Sigmoid colon (tissue), 7 donors: ENCODE data around the gene ABCC9. TPM values are rescaled to one million over a fixed set of nuclear protein-coding genes. Genes with fewer than 3 reads are reported as not detected.
A peak's percentile ranks its signal among the peaks of the same experiment; 100 is the strongest.
"Not testable (repeated sequence)": the region's sequence is repeated elsewhere in the genome, so short reads cannot be mapped to it uniquely, and the experiment has no call there.

Experiments
- DNase-seq: peaks from one replicate; pipeline ENCODE4 v3.0.0-alpha.2; 2019
- H3K27ac ChIP-seq, 4 donors: fragments of 200-600 bp; sonication (generic); one replicate each; pipeline ENCODE4 v1.5.1; 2016 to 2019; ENCODE audit warnings: mild to moderate bottlenecking in 1 of 4
- H3K27me3 ChIP-seq, 3 donors: fragments of 200-600 bp; sonication (generic); one replicate each; pipeline ENCODE4 v1.5.1; 2019; ENCODE audit warnings: mild to moderate bottlenecking in 1 of 3
- H3K36me3 ChIP-seq, 4 donors: fragments of 200-600 bp; sonication (generic); one replicate each; pipeline ENCODE4 v1.5.1; 2016 to 2019
- H3K4me1 ChIP-seq, 4 donors: fragments of 200-600 bp; sonication (generic); one replicate each; pipeline ENCODE4 v1.5.1; 2017 to 2019
- H3K4me3 ChIP-seq, 4 donors: fragments of 200-600 bp; sonication (generic); one replicate each; pipeline ENCODE4 v1.5.1; 2017 to 2019; ENCODE audit warnings: mild to moderate bottlenecking in 2 of 4, moderate library complexity in 1 of 4
- H3K9me3 ChIP-seq, 4 donors: fragments of 200-600 bp in 3 of 4; sonication (generic) in 3 of 4; one replicate each; pipeline versions ENCODE4 v1.5.1 to v1.6.1; 2013 to 2019
- CTCF ChIP-seq, 4 experiments: fragments of 450-650 bp in 3 of 4; fragments of 200-600 bp in 1 of 4; IDR thresholded peaks; one replicate each; pipeline ENCODE4 v1.5.1; 2016 to 2019; ENCODE audit warnings: antibody characterized with exemption in 4 of 4, mild to moderate bottlenecking in 3 of 4, moderate library complexity in 2 of 4
- EP300 ChIP-seq, 4 donors: sonication (generic); formaldehyde crosslinking; IDR thresholded peaks; one replicate each; pipeline ENCODE4 v1.6.1; 2017; ENCODE audit warnings: antibody characterized with exemption in 4 of 4
- POLR2A ChIP-seq, 2 donors: fragments of 450-650 bp; IDR thresholded peaks; one replicate each; pipeline ENCODE4 v1.6.1; 2016; ENCODE audit warnings: antibody characterized with exemption in 2 of 2, mild to moderate bottlenecking in 2 of 2, moderate library complexity in 2 of 2
- POLR2AphosphoS5 ChIP-seq, 4 donors: sonication (generic); formaldehyde crosslinking; IDR thresholded peaks; one replicate each; pipeline ENCODE4 v1.6.1; 2017; ENCODE audit warnings: antibody characterized with exemption in 4 of 4
- WGBS, 2 donors: extraction: QIAGEN DNeasy Blood & Tissue Kit; methylation state at CpG; one replicate each; pipeline ENCODE4 v1.1.7; 2013; 5-methylcytosine and 5-hydroxymethylcytosine counted together
- intact Hi-C: fragments of 100-400 bp; cut with DNase I; formaldehyde crosslinking; loops from one replicate; pipeline ENCODE4 v1.15.1; 2023
- polyA plus RNA-seq, 3 donors: library from polyadenylated mRNA; stranded (reverse); fragments of 200-250 nt; gene quantifications; one replicate each; pipeline ENCODE4 v1.2.3, GENCODE V29; 2013
- total RNA-seq, 4 donors: library from RNA; depleted of rRNA; stranded (reverse); fragments of >200 nt; gene quantifications; one replicate each; pipeline ENCODE4 v1.1.0, GENCODE V29; 2016
- donor health status: healthy with polysubstance abuse.
- donor health status: Bipolar disorder and iron deficiency.
- donor health status: healthy.

Gene ABCC9
- total and polyA plus RNA-seq, 7 donors: 0.23 to 39.2 (median 28.2) TPM

GRCh38 chr12:21786041-21786531 is 155.1 kb downstream of the ABCC9 start:
- no peak overlapping the region for H3K27ac ChIP-seq
- WGBS, 2 donors: 84 to 92% methylated on average over 3 of the region's 3 CpGs

GRCh38 chr12:21782723-21783122 is 158.5 kb downstream of the ABCC9 start:
- not testable (repeated sequence) for H3K9me3 ChIP-seq, H3K36me3 ChIP-seq, H3K27ac ChIP-seq, H3K27me3 ChIP-seq, DNase-seq, H3K4me3 ChIP-seq
- H3K4me1 ChIP-seq: peaks cover 0 to 24% (median 17%) of the 10 kb centered on the region in 4 donors
- 93 to 96% methylated on average over 3 of the region's 3 CpGs for WGBS, 2 donors
- intact Hi-C loops: loop anchor here (5.0 kb wide), 1 partner anchor 40 kb away; no protein-coding TSS in a partner anchor

More at GRCh38 chr12:21786041-21786531, 155.1 kb downstream of the ABCC9 start:
- no peak for DNase-seq
- peaks cover 0 to 8% (median under 1%) of the 10 kb centered on the region in 4 donors for H3K4me1 ChIP-seq
- H3K27me3 ChIP-seq: no peaks in the 10 kb centered on the region
- H3K9me3 ChIP-seq: no peaks in the 10 kb centered on the region
- intact Hi-C loops: no loop called here
- TF ChIP-seq EP300 (IDR thresholded peaks at IDR 0.05) (no peak), POLR2AphosphoS5 (IDR thresholded peaks at IDR 0.05) (no peak), CTCF (IDR thresholded peaks at IDR 0.05) (no peak), POLR2A (IDR thresholded peaks at IDR 0.05) (no peak)
- H3K36me3 ChIP-seq: no peaks in the 10 kb centered on the region
- no peak overlapping the region for H3K4me3 ChIP-seq

GRCh38 chr12:21780786-21781185 is 160.4 kb downstream of the ABCC9 start:
- no peak for DNase-seq
- TF ChIP-seq POLR2A (IDR thresholded peaks at IDR 0.05) (no peak), POLR2AphosphoS5 (IDR thresholded peaks at IDR 0.05) (peak; percentile 79 to 91 (median 90)), CTCF (IDR thresholded peaks at IDR 0.05) (no peak), EP300 (IDR thresholded peaks at IDR 0.05) (peak; percentile 15 to 85 (median 31))
- 89 to 94% methylated on average over 3 of the region's 3 CpGs for WGBS, 2 donors
- Histone ChIP-seq H3K4me1 (peaks cover 0 to 33% (median 25%) of the 10 kb centered on the region in 4 donors), H3K36me3 (no peaks in the 10 kb centered on the region), H3K27me3 (no peaks in the 10 kb centered on the region), H3K27ac (peak overlapping the region; percentile 56 to 77 (median 66)), H3K9me3 (no peaks in the 10 kb centered on the region), H3K4me3 (no peak overlapping the region)
- intact Hi-C loops: loop anchor here (5.0 kb wide), 1 partner anchor 42 kb away; no protein-coding TSS in a partner anchor

- H3K9me3 ChIP-seq: no peaks in the 10 kb centered on the region
- H3K27ac ChIP-seq: peak overlapping the region; percentile 85 to 93 (median 90)
- no peak for DNase-seq
- H3K4me3 ChIP-seq: no peak overlapping the region
- H3K36me3 ChIP-seq: no peaks in the 10 kb centered on the region
- intact Hi-C loops: no loop called here
- peaks cover 0 to 61% (median 42%) of the 10 kb centered on the region in 4 donors for H3K4me1 ChIP-seq
- no peaks in the 10 kb centered on the region for H3K27me3 ChIP-seq
- WGBS, 2 donors: 91 to 93% methylated on average over 3 of the region's 3 CpGs
- TF ChIP-seq CTCF (IDR thresholded peaks at IDR 0.05) (no peak), POLR2AphosphoS5 (IDR thresholded peaks at IDR 0.05) (peak in 1 of 4 donors; percentile 7)
Observed at GRCh38 chr12:21776175-21776574, 165.1 kb downstream of the ABCC9 start.

DNA sequence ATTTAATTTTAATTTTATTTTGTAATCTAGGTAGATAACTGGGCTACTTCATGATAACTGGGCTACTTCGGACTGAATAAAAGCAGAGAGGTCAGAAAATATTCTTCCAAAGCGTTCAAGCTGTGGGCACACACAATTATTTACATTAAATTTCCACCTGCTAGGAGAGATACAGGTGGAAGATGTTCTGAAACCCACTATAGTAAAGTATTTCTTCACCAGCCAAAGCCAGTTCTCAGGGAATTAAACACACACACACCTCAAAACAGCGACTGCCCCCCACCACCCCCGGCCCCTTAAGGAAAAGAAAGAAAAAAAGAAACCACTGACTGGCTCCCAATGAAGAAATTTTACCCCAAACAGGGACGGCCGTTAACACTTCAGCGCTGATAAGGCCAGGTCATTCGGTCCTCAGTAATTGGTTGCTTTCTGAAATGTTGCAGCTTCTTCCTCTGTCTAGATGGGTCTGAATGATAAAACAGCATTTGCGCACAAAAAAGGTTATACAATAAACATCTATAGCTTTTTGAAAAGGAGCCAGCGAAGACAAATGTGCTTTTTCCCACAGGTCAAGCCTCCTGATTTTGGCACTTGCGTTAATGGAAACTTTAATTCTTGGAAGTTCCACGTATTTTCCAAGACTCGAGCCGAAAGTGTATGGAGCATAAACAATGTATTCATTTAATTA is 165.9 kb downstream of the ABCC9 start:
- peaks cover 0 to 53% (median 40%) of the 10 kb centered on the region in 4 donors for H3K4me1 ChIP-seq
- DNase-seq: no peak
- intact Hi-C loops: loop anchor here (2.0 kb wide), 2 partner anchors 118 to 166 kb away; partner anchors contain the start of gene ABCC9

More for the DNA sequence above, 165.9 kb downstream of the ABCC9 start:
- Histone ChIP-seq H3K9me3 (no peaks in the 10 kb centered on the region), H3K27me3 (no peaks in the 10 kb centered on the region), H3K27ac (peak overlapping the region; percentile 85 to 93 (median 90)), H3K36me3 (no peaks in the 10 kb centered on the region), H3K4me3 (peak overlapping the region; percentile 65 to 71 (median 68))
- 39 to 53% methylated on average over 14 of the region's 14 CpGs for WGBS, 2 donors
- TF ChIP-seq EP300 (IDR thresholded peaks at IDR 0.05) (peak in 2 of 4 donors; percentile 56 to 57), POLR2A (IDR thresholded peaks at IDR 0.05) (peak in 1 of 2 donors; percentile 29), CTCF (IDR thresholded peaks at IDR 0.05) (no peak), POLR2AphosphoS5 (IDR thresholded peaks at IDR 0.05) (peak in 2 of 4 donors; percentile 8 to 58)
